ENCODE measurements around the gene KNDC1.

KNDC1 gene

GRCh38 chr10:133165556-133166503, 5.8 kb downstream of the KNDC1 start:
- Histone ChIP-seq H3K79me2 (ENCODE audit: control insufficient read depth, insufficient read depth, low read length) (no peaks in the 10 kb centered on the region), H3K27ac (ENCODE audit: low read depth, low read length) (no peak overlapping the region), H3K4me3 (ENCODE audit: low read length) (no peak overlapping the region), H2AK5ac (ENCODE audit: low read length) (no peak overlapping the region), H4K5ac (ENCODE audit: low read length) (no peak overlapping the region), H3K27me3 (ENCODE audit: insufficient read depth, low read length, poor library complexity) (no peaks in the 10 kb centered on the region), H3K4me1 (ENCODE audit: control insufficient read depth, low read depth, low read length) (no peaks in the 10 kb centered on the region), H3K79me1 (ENCODE audit: low read length) (no peaks in the 10 kb centered on the region), H2BK5ac (ENCODE audit: low read length) (no peak overlapping the region), H2BK15ac (replicated peaks; ENCODE audit: low read depth) (no peak overlapping the region), H3K56ac (ENCODE audit: low read length) (no peak overlapping the region), H3K36me3 (ENCODE audit: control insufficient read depth, insufficient read depth, low read length) (no peaks in the 10 kb centered on the region), H3K9ac (ENCODE audit: low read length) (no peak overlapping the region), H2BK120ac (ENCODE audit: low read depth, low read length) (no peak overlapping the region), H3K23ac (ENCODE audit: low read length) (no peak overlapping the region), H3K4me2 (ENCODE audit: low read length) (no peak overlapping the region), H3K4ac (ENCODE audit: low read depth, low read length) (no peak overlapping the region), H4K8ac (ENCODE audit: low read depth, low read length) (no peak overlapping the region), H3K18ac (ENCODE audit: low read length) (no peak overlapping the region)
- no CpG with 5 or more reads among the region's 40 CpGs for whole genome bisulfite sequencing (ENCODE audit: extremely low coverage, insufficient coverage, low lambda C conversion rate)
- no peak for DNase-seq

GRCh38 chr10:133166504-133166827, 6.4 kb downstream of the KNDC1 start:
- no peak overlapping the region for H3K4ac ChIP-seq (ENCODE audit: low read depth, low read length)
- no peaks in the 10 kb centered on the region for H3K36me3 ChIP-seq (ENCODE audit: control insufficient read depth, insufficient read depth, low read length)
- no peak overlapping the region for H4K8ac ChIP-seq (ENCODE audit: low read depth, low read length)
- H3K4me2 ChIP-seq (ENCODE audit: low read length), result no peak overlapping the region
- no peak overlapping the region for H2BK120ac ChIP-seq (ENCODE audit: low read depth, low read length)
- H3K23ac ChIP-seq (ENCODE audit: low read length), result no peak overlapping the region
- H3K79me1 ChIP-seq (ENCODE audit: low read length), result no peaks in the 10 kb centered on the region
- H3K27ac ChIP-seq (ENCODE audit: low read depth, low read length), result no peak overlapping the region
- no peak overlapping the region for H2AK5ac ChIP-seq (ENCODE audit: low read length)
- H3K9ac ChIP-seq (ENCODE audit: low read length), result no peak overlapping the region
- no peak overlapping the region for H4K5ac ChIP-seq (ENCODE audit: low read length)
- no peaks in the 10 kb centered on the region for H3K27me3 ChIP-seq (ENCODE audit: insufficient read depth, low read length, poor library complexity)
- WGBS (ENCODE audit: extremely low coverage, insufficient coverage, low lambda C conversion rate), result no CpG with 5 or more reads among the region's 11 CpGs
- no peak overlapping the region for H3K56ac ChIP-seq (ENCODE audit: low read length)
- H3K4me3 ChIP-seq (ENCODE audit: low read length), result no peak overlapping the region
- no peak overlapping the region for H3K18ac ChIP-seq (ENCODE audit: low read length)
- no peaks in the 10 kb centered on the region for H3K79me2 ChIP-seq (ENCODE audit: control insufficient read depth, insufficient read depth, low read length)
- no peak for DNase-seq
- H2BK5ac ChIP-seq (ENCODE audit: low read length), result no peak overlapping the region
- no peak overlapping the region for H2BK15ac ChIP-seq (replicated peaks; ENCODE audit: low read depth)
- no peaks in the 10 kb centered on the region for H3K4me1 ChIP-seq (ENCODE audit: control insufficient read depth, low read depth, low read length)

DNA sequence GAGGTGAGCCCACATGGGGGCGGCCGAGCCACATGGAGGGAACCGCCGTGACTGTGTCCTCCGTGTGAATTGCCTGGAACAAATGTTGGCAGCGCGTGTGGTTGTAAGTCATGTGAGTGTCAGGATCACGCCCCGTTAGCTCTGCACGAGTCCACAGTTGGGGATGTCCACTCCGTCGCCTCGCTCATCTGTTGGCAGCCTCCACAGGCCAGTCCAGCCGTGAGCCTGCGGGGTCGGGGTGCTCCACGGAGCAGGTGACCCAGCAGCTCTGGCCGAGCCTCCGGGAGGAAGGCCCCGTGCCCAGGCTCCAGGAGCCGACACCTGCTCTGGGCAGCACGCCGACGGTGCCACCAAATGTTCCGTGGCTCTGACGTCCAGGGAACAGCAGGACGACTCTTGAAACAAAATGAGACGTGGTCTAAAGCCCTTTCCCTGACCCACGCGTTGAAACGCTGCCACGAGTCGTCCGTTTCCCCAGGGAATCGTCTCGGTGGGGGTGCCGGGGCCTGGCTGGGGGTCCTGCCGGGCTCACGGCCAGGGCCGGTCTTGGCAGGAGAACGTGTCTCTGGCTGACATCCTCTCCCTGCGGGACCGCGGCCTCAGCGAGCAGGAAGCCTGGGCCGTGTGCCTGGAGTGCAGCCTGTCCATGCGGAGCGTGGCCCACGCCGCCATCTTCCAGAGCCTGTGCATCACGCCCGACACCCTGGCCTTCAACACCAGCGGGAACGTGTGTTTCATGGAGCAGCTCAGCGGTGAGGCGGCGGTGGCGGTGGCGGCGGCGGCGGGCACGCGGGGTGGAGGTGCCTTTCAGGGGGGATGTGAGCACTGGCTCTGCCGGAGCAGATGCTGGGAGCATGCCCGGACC, 7.0 kb downstream of the KNDC1 start:
- Histone ChIP-seq H3K4ac (ENCODE audit: low read depth, low read length) (no peak overlapping the region), H4K8ac (ENCODE audit: low read depth, low read length) (no peak overlapping the region), H3K4me2 (ENCODE audit: low read length) (no peak overlapping the region), H3K27me3 (ENCODE audit: insufficient read depth, low read length, poor library complexity) (no peaks in the 10 kb centered on the region), H3K36me3 (ENCODE audit: control insufficient read depth, insufficient read depth, low read length) (no peaks in the 10 kb centered on the region), H3K56ac (ENCODE audit: low read length) (no peak overlapping the region), H3K18ac (ENCODE audit: low read length) (no peak overlapping the region), H2BK120ac (ENCODE audit: low read depth, low read length) (no peak overlapping the region), H3K4me1 (ENCODE audit: control insufficient read depth, low read depth, low read length) (no peaks in the 10 kb centered on the region), H3K9ac (ENCODE audit: low read length) (no peak overlapping the region), H2BK15ac (replicated peaks; ENCODE audit: low read depth) (no peak overlapping the region), H3K23ac (ENCODE audit: low read length) (no peak overlapping the region), H3K79me1 (ENCODE audit: low read length) (no peaks in the 10 kb centered on the region), H4K5ac (ENCODE audit: low read length) (no peak overlapping the region), H2AK5ac (ENCODE audit: low read length) (no peak overlapping the region), H2BK5ac (ENCODE audit: low read length) (no peak overlapping the region), H3K4me3 (ENCODE audit: low read length) (no peak overlapping the region), H3K79me2 (ENCODE audit: control insufficient read depth, insufficient read depth, low read length) (no peaks in the 10 kb centered on the region), H3K27ac (ENCODE audit: low read depth, low read length) (no peak overlapping the region)
- no peak for DNase-seq
- no CpG with 5 or more reads among the region's 66 CpGs for WGBS (ENCODE audit: extremely low coverage, insufficient coverage, low lambda C conversion rate)

DNA sequence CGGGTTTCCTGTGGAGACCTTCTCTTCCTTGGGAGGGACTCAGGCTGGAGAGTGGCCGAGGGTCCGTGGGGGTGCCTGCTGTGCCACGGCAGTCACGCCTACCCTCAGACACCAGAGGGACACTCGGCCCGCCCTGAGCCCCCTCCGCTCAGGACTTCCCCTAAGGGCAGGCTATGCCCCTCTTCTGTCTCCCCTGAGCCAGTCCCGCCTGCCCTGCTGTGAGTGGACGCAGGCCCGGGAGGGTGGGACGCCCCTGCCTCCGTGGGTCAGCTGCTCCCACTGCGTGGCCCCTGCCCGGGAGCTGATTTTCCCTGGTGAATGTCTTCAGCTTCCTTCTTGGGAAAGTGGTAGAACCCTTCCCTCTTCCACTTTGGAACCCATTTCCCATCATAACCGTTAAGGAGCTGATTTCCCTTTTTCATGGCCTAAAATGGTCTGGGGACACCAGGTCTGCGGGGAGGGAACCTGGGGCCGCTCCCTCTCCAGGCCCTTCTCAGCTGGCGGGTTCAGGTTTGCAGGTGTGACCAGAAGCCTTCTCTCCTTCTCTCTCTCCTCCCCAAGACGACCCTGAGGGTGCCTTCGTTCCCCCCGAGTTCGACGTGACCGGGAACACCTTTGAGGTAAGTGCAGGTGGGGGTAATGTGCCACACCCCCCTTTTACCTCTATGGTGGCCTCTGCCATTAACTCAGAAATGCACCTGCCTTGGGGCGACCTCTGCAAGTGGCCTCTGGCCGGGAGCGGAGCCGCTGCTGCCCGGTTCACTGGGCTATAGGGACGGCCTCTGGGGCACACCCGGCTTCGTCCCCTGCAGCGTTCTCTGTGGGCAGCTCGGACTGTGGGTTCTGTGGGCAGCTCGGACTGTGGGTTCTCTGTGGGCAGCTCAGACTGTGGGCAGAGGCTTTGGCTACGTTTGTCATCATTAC, 7.9 kb downstream of the KNDC1 start:
- no peak overlapping the region for H3K4me3 ChIP-seq (ENCODE audit: low read length)
- no peaks in the 10 kb centered on the region for H3K36me3 ChIP-seq (ENCODE audit: control insufficient read depth, insufficient read depth, low read length)
- no peak overlapping the region for H3K27ac ChIP-seq (ENCODE audit: low read depth, low read length)
- H2AK5ac ChIP-seq (ENCODE audit: low read length), result no peak overlapping the region
- no peak overlapping the region for H3K18ac ChIP-seq (ENCODE audit: low read length)
- no CpG with 5 or more reads among the region's 37 CpGs for WGBS (ENCODE audit: extremely low coverage, insufficient coverage, low lambda C conversion rate)
- H3K4ac ChIP-seq (ENCODE audit: low read depth, low read length), result no peak overlapping the region
- H4K5ac ChIP-seq (ENCODE audit: low read length), result no peak overlapping the region
- DNase-seq, result no peak
- H3K4me1 ChIP-seq (ENCODE audit: control insufficient read depth, low read depth, low read length), result no peaks in the 10 kb centered on the region
- H2BK120ac ChIP-seq (ENCODE audit: low read depth, low read length), result no peak overlapping the region
- no peaks in the 10 kb centered on the region for H3K79me2 ChIP-seq (ENCODE audit: control insufficient read depth, insufficient read depth, low read length)
- no peak overlapping the region for H3K9ac ChIP-seq (ENCODE audit: low read length)
- no peaks in the 10 kb centered on the region for H3K27me3 ChIP-seq (ENCODE audit: insufficient read depth, low read length, poor library complexity)
- H3K23ac ChIP-seq (ENCODE audit: low read length), result no peak overlapping the region
- no peaks in the 10 kb centered on the region for H3K79me1 ChIP-seq (ENCODE audit: low read length)
- H2BK15ac ChIP-seq (replicated peaks; ENCODE audit: low read depth), result no peak overlapping the region
- H4K8ac ChIP-seq (ENCODE audit: low read depth, low read length), result no peak overlapping the region
- no peak overlapping the region for H3K4me2 ChIP-seq (ENCODE audit: low read length)
- no peak overlapping the region for H3K56ac ChIP-seq (ENCODE audit: low read length)
- no peak overlapping the region for H2BK5ac ChIP-seq (ENCODE audit: low read length)

GRCh38 chr10:133168617-133169031, 8.6 kb downstream of the KNDC1 start:
- WGBS (ENCODE audit: extremely low coverage, insufficient coverage, low lambda C conversion rate), result no CpG with 5 or more reads among the region's 14 CpGs
- no peak for DNase-seq
- H3K27me3 ChIP-seq (ENCODE audit: insufficient read depth, low read length, poor library complexity), result no peaks in the 10 kb centered on the region
- H3K27ac ChIP-seq (ENCODE audit: low read depth, low read length), result no peak overlapping the region
- H2AK5ac ChIP-seq (ENCODE audit: low read length), result no peak overlapping the region
- no peak overlapping the region for H3K9ac ChIP-seq (ENCODE audit: low read length)
- H4K5ac ChIP-seq (ENCODE audit: low read length), result no peak overlapping the region
- no peak overlapping the region for H2BK5ac ChIP-seq (ENCODE audit: low read length)
- H2BK120ac ChIP-seq (ENCODE audit: low read depth, low read length), result no peak overlapping the region
- H3K79me2 ChIP-seq (ENCODE audit: control insufficient read depth, insufficient read depth, low read length), result no peaks in the 10 kb centered on the region
- H2BK15ac ChIP-seq (replicated peaks; ENCODE audit: low read depth), result no peak overlapping the region
- H3K23ac ChIP-seq (ENCODE audit: low read length), result no peak overlapping the region
- no peak overlapping the region for H4K8ac ChIP-seq (ENCODE audit: low read depth, low read length)
- no peak overlapping the region for H3K18ac ChIP-seq (ENCODE audit: low read length)
- no peaks in the 10 kb centered on the region for H3K79me1 ChIP-seq (ENCODE audit: low read length)
- H3K4me3 ChIP-seq (ENCODE audit: low read length), result no peak overlapping the region
- no peaks in the 10 kb centered on the region for H3K4me1 ChIP-seq (ENCODE audit: control insufficient read depth, low read depth, low read length)
- H3K36me3 ChIP-seq (ENCODE audit: control insufficient read depth, insufficient read depth, low read length), result no peaks in the 10 kb centered on the region
- H3K56ac ChIP-seq (ENCODE audit: low read length), result no peak overlapping the region
- no peak overlapping the region for H3K4ac ChIP-seq (ENCODE audit: low read depth, low read length)
- H3K4me2 ChIP-seq (ENCODE audit: low read length), result no peak overlapping the region
